HUES6 (cell line): ENCODE data around the gene DDR1.
"Not testable (repeated sequence)": the region's sequence is repeated elsewhere in the genome, so short reads cannot be mapped to it uniquely, and the experiment has no call there.

ENCODE experiments used
- H3K27ac ChIP-seq: 2 replicates; pipeline ENCODE4 v1.7.0; 2013; ENCODE audit warnings: low read depth, mild to moderate bottlenecking, low read length, inconsistent platforms
- H3K27me3 ChIP-seq: 2 replicates; pipeline ENCODE4 v1.6.1; 2013; ENCODE audit warnings: low read length; ENCODE audit not compliant: control insufficient read depth, insufficient read depth
- H3K36me3 ChIP-seq: 2 replicates; pipeline ENCODE4 v1.6.1; 2013; ENCODE audit warnings: low read length; ENCODE audit not compliant: control insufficient read depth, insufficient read depth
- H3K4me1 ChIP-seq: 2 replicates; pipeline ENCODE4 v1.6.1; 2013; ENCODE audit warnings: low read length; ENCODE audit not compliant: control insufficient read depth, insufficient read depth
- H3K4me3 ChIP-seq: 2 replicates; pipeline ENCODE4 v1.5.1; 2013; ENCODE audit warnings: low read depth, low read length
- H3K9ac ChIP-seq: one replicate; pipeline ENCODE4 v1.6.1; 2013; ENCODE audit warnings: mild to moderate bottlenecking, low read length
- H3K9me3 ChIP-seq: 2 replicates; pipeline ENCODE4 v1.6.1; 2013; ENCODE audit warnings: low read depth, low read length; ENCODE audit not compliant: control insufficient read depth, insufficient read depth

Gene DDR1

DNA sequence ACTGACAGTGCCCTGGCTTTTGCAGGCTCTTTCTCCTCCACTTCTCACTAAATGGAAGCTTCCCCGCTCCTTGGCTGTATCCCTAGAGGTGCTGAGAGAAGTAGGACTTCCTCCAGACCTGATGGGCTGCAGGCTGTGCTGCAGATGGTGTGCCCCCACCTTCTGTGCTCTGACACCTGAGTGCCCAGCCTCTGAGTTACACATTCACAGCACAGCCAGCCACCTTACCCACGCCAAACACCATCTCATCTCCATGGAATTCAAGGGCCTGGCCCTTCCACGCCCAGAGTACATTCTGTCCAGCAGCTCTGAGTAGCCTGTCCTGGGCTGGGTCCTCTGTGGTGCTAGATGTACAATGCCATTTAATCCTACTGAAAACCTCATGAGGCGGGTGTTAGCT lies 42.3 kb downstream of the DDR1 start:
- Histone ChIP-seq H3K36me3 (peaks cover 53% of the 10 kb centered on the region), H3K27ac (no peak overlapping the region), H3K27me3 (no peaks in the 10 kb centered on the region), H3K9me3 (peaks cover 7% of the 10 kb centered on the region), H3K9ac (no peak overlapping the region), H3K4me3 (no peak overlapping the region), H3K4me1 (peaks cover 17% of the 10 kb centered on the region; the same call in 1 of the 2 replicates)

DNA sequence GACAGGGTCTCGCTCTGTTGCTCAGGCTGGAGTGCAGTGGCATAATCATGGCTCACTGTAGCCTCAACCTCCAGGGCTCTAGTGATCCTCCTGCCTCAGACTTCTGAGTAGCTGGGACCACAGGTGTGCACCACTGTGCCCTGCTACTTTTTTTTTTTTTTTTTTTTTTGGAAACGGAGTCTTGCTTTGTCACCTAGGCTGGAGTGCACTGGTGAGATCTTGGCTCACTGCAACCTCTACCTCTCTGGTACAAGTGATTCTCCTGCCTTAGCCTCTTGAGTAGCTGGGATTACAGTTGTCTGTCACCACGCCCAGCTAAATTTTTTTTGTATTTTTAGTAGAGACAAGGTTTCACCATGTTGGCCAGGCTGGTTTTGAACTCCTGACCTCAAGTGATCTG lies 42.8 kb downstream of the DDR1 start:
- H3K27ac ChIP-seq, H3K9me3 ChIP-seq, H3K27me3 ChIP-seq, H3K4me3 ChIP-seq, H3K9ac ChIP-seq: not testable (repeated sequence)
- Histone ChIP-seq H3K36me3 (peaks cover 49% of the 10 kb centered on the region), H3K4me1 (peaks cover 15% of the 10 kb centered on the region; the same call in 1 of the 2 replicates)

DNA sequence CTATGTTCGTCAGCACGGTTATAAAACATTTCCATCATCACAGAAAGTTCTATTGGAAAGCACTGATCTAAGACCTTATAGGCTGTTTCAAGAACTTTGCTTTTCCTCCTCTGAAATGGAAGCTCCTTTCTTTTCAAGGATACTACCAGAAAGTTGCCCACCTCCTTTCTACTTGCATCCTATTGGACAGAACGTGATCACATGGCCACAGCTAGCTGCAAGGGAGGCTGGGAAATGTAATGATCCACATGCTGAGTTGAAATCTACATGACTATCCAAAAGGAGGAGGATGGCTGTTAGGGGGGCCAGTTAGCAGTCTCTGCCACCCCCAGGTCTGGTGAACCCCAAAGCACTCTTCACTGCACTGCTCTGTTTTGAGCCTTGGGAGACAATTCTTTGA lies 44.4 kb downstream of the DDR1 start:
- H3K9ac ChIP-seq = no peak overlapping the region
- no peak overlapping the region for H3K27ac ChIP-seq
- peaks cover 33% of the 10 kb centered on the region for H3K36me3 ChIP-seq
- no peaks in the 10 kb centered on the region for H3K27me3 ChIP-seq
- H3K9me3 ChIP-seq = peaks cover 7% of the 10 kb centered on the region
- peaks cover under 1% of the 10 kb centered on the region; the same call in 1 of the 2 replicates for H3K4me1 ChIP-seq
- no peak overlapping the region for H3K4me3 ChIP-seq

DNA sequence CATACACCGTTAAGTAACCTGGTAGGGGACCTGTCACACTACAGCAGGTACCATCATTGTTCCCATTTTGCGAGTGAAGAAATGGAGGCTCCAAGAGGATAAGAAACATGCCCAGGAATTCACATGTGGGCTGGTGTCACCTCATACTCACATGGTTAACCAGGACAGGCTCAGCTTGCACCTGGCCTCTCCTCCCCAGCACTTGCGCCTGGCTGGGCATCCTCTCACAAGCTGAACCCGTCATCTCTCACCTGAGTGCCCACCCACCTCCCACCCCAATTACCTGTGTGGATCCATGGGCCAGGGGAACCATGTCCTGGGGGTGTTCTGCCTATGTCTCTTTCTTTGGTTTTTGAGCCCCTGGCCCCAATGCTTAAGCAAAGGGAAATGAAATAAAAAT lies 46.2 kb downstream of the DDR1 start:
- Histone ChIP-seq H3K27me3 (no peaks in the 10 kb centered on the region), H3K36me3 (peaks cover 19% of the 10 kb centered on the region), H3K9ac (no peak overlapping the region), H3K9me3 (peaks cover 7% of the 10 kb centered on the region), H3K4me3 (no peak overlapping the region), H3K4me1 (no peaks in the 10 kb centered on the region), H3K27ac (no peak overlapping the region)

DNA sequence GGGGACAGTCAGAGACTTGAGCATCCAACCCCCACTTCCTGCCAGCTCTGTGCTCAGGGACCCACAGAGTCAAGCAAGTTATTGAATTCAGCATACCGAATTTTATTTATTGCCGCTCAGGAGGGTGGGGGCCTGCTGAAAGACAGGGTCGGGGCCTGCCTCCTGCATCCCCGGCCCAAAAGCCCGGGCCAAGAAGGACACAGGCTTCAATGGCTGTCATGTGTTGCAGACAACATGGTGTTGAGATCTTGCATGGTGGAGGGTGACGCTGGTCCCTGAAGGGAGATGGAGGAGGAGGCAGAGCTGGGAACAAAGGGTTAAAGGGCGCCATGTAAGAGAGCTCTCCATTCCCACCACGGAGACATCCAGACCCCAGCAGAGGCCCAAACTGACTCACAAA lies 47.0 kb downstream of the DDR1 start:
- Histone ChIP-seq H3K27me3 (no peaks in the 10 kb centered on the region), H3K9ac (no peak overlapping the region), H3K27ac (no peak overlapping the region), H3K9me3 (peaks cover 7% of the 10 kb centered on the region), H3K36me3 (peaks cover 11% of the 10 kb centered on the region), H3K4me3 (no peak overlapping the region), H3K4me1 (0 out of 2 replicates have a peak, but pooled peaks cover 1% of the 10 kb centered on the region)

DNA sequence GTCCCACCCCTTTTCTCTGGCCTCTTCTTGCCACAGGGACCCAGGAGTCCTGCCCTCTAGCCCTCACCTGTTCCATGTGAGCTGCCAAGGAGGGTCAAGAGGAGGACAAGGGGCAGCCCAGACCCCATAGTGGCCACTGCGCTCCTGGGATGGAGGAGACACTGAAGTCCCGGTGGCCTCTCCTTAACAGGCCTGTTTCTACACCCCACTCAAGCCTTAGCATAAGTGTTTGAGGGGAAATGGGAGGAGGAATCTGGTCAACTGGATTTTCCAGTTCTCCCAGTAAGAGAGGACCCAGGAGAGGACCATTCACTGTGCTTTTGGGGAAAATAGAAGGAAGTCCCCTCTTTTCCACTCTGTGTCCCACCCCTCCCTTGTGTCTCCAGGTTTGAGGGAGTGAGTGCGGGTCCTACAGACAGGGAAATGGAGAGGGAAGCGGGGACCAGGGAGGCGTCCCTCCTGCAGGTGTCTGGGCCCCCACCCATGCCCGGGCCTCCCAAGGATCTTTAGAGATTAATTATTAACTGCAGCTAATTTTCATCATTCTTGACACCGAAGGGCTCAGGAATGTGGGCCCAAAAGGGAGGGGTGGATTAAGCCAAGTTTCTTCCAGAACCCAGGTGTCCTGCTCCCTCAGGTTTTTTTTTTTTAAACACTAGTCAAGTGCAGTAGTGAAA lies 47.8 kb downstream of the DDR1 start, which contains the start of gene SFTA2:
TSS of gene SFTA2 (minus strand) at position 202 of the 677 bp plus-strand sequence. CDS start at position 128, 74 bp downstream.
- Histone ChIP-seq H3K36me3 (peaks cover 4% of the 10 kb centered on the region), H3K27me3 (no peaks in the 10 kb centered on the region), H3K4me1 (0 out of 2 replicates have a peak, but pooled peaks cover 6% of the 10 kb centered on the region), H3K27ac (no peak within 1 kb of the TSS), H3K9me3 (peaks cover 7% of the 10 kb centered on the region), H3K9ac (no peak within 1 kb of the TSS), H3K4me3 (no peak within 1 kb of the TSS)

DNA sequence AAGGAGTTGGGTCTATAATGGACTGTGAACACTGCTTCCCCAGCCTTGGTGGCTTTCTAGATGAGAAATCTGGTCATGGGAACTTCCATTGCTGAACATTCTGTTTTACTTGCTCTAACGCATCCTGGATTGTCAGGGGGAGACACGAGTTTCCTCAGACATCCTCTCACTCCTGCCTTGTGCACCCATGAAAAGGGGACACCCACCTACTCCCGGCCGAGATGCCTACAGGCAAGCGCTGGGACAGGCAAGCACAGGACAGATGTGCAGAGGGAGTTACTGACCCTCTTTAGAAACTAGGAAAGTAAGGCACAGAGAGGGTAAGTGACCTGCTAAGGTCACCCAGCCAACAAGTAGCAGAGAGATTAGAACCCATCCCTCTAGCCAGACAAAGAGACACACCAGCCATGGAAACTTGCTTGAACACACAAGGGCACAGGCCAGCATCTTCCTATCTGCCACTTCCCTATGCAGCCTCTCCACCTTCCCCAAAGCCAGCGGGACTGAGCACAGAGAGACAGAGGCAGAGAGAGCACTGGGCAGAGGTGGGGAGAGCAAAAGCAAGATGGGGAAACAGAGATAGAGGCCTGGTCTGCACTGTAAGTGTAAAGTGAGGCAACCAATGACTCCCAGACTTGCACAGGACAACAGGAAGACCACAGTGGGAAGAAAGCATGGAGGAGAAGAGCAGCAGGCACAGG lies 48.5 kb downstream of the DDR1 start:
- peaks cover 4% of the 10 kb centered on the region; the same call in 1 of the 2 replicates for H3K36me3 ChIP-seq
- no peak overlapping the region for H3K9ac ChIP-seq
- H3K4me1 ChIP-seq = 0 out of 2 replicates have a peak, but pooled peaks cover 6% of the 10 kb centered on the region
- no peaks in the 10 kb centered on the region for H3K27me3 ChIP-seq
- H3K9me3 ChIP-seq = peaks cover 7% of the 10 kb centered on the region
- no peak overlapping the region for H3K4me3 ChIP-seq
- no peak overlapping the region for H3K27ac ChIP-seq

DNA sequence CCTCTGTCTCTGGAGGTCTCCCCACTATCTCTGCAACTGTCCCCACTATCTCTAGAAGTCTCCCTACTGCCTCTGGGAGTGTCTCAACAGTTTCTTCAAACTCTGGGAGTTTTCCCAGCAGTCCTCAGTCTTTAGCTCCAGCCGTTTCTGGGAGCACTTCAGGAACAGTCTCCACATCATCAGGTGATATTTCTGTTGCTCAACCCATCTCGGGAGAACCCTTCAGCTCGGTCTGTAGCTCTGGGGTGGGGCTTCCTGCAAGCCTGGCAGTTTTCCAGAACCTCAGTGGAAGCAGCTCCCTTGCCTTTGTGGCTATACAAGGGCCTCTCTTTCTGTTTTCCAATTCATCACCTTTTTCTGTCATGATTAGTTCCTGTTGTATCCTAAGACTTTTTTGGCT lies 50.7 kb downstream of the DDR1 start:
- Histone ChIP-seq H3K4me3 (no peak overlapping the region), H3K4me1 (peaks cover 12% of the 10 kb centered on the region; the same call in 1 of the 2 replicates), H3K27me3 (no peaks in the 10 kb centered on the region), H3K36me3 (no peaks in the 10 kb centered on the region), H3K9me3 (no peaks in the 10 kb centered on the region), H3K9ac (no peak overlapping the region), H3K27ac (no peak overlapping the region)

DNA sequence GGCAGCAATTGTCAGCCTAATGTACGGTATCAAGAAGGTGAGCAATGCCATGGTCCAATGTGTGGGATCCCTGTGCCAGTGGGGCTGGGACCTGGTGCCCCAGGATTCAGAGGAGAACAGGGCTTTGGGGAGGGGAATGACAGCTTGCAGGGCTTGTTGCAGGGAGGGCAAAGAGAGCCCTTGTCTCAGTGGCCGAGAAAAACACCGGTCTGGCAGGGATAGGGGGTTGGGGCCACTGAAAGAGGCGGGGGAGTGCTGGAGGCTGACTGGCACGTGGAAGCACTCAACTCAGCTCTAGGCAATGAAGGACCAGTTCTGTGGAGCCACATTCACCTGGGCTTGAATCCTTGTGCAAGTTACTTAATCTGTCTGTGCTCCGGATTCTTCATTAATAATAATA lies 52.9 kb downstream of the DDR1 start:
- H3K36me3 ChIP-seq = no peaks in the 10 kb centered on the region
- H3K27ac ChIP-seq = no peak overlapping the region
- H3K27me3 ChIP-seq = no peaks in the 10 kb centered on the region
- no peak overlapping the region for H3K4me3 ChIP-seq
- no peak overlapping the region for H3K9ac ChIP-seq
- H3K9me3 ChIP-seq = no peaks in the 10 kb centered on the region
- peaks cover 24% of the 10 kb centered on the region for H3K4me1 ChIP-seq

DNA sequence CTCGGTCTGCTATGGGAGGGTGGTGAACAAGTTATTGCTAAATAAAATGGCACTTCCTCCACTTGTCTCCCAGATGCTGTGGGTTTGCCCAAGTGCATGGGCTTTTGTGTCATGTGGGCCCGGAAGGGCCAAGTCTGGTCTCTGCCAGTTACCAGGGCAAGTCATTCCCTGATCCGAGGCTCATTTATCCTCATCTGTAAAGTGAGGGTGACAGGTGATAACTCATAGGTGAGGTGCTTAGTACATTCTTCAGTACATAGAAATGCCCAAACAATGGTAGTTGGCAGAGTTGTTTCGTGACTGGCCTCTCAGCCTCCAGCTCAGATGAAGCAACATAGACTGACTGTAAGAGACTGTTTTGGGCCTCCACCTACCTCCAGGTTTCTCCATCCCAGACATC lies 54.4 kb downstream of the DDR1 start:
- H3K9me3 ChIP-seq = no peaks in the 10 kb centered on the region
- no peaks in the 10 kb centered on the region for H3K27me3 ChIP-seq
- no peak overlapping the region for H3K4me3 ChIP-seq
- peaks cover 33% of the 10 kb centered on the region for H3K4me1 ChIP-seq
- H3K36me3 ChIP-seq = no peaks in the 10 kb centered on the region
- no peak overlapping the region for H3K9ac ChIP-seq
- no peak overlapping the region for H3K27ac ChIP-seq

DNA sequence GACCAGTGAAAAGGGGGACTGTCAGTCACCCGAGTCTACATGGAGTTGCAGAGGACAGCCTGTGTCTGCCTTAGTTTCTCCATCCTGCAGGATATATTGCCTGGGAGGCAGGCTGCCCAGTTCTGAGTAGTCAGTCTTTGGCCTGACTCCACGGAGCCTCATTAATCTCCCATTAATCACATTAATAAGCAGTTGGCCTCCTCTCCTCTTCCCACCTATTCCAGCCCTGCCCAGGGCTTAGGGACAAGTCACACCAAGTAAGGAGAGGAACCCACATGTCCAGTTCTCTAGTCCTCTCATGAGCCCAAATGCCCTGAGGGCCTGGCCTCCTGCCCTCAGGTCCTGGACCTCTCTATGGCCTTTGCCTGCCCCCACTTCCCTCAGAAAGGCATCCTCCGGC lies 55.2 kb downstream of the DDR1 start:
- Histone ChIP-seq H3K27me3 (no peaks in the 10 kb centered on the region), H3K4me3 (no peak overlapping the region), H3K36me3 (no peaks in the 10 kb centered on the region), H3K4me1 (peaks cover 33% of the 10 kb centered on the region), H3K9ac (no peak overlapping the region), H3K9me3 (no peaks in the 10 kb centered on the region), H3K27ac (no peak overlapping the region)
